ENCODE results near the gene VMP1. TPM values are rescaled to one million over a fixed set of nuclear protein-coding genes. Genes with fewer than 3 reads are reported as not detected.
A peak's percentile ranks its signal among the peaks of the same experiment; 100 is the strongest.

Gene VMP1
- total and polyA plus RNA-seq, 2 of the 13 experiments (the other 11 are each of a cell fraction or from before 2014, with no cell fraction given), result 186 to 271 TPM

GRCh38 chr17:59846394-59847165 lies 139.1 kb downstream of the VMP1 start (continued):
- TF ChIP-seq SRY (CRISPR knock-in tag; IDR thresholded peaks at IDR 0.05) (no peak), CREB1 (IDR thresholded peaks at IDR 0.05) (no peak), CREB1 (CRISPR knock-in tag; IDR thresholded peaks at IDR 0.05) (peak; percentile 67), CC2D1A (CRISPR knock-in tag; IDR thresholded peaks at IDR 0.05) (no peak), NFKB2 (CRISPR knock-in tag; IDR thresholded peaks at IDR 0.05; ENCODE audit: borderline replicate concordance) (no peak), ZSCAN20 (CRISPR knock-in tag; IDR thresholded peaks at IDR 0.05; ENCODE audit: borderline replicate concordance) (0 out of 2 replicates have a peak, but pooled peaks have one; percentile 57), CENPBD1 (CRISPR knock-in tag; IDR thresholded peaks at IDR 0.05; ENCODE audit: borderline replicate concordance, low read depth) (no peak; the same call in 1 of the 2 replicates), SAP130 (CRISPR knock-in tag; IDR thresholded peaks at IDR 0.05; ENCODE audit: low read depth) (peak; percentile 73), ZNF225 (CRISPR knock-in tag; IDR thresholded peaks at IDR 0.05) (no peak; the same call in 1 of the 2 replicates), SMARCE1 (IDR thresholded peaks at IDR 0.05; ENCODE audit: borderline replicate concordance) (no peak), NR2F2 (IDR thresholded peaks at IDR 0.05; ENCODE audit: borderline replicate concordance, low read depth) (peak; percentile 72), RAD51 (IDR thresholded peaks at IDR 0.05; ENCODE audit: borderline replicate concordance) (no peak), ZNF207 (IDR thresholded peaks at IDR 0.05; ENCODE audit: borderline replicate concordance) (no peak), KMT2B (CRISPR knock-in tag; IDR thresholded peaks at IDR 0.05) (no peak), GTF3A (CRISPR knock-in tag; conservative IDR thresholded peaks at IDR 0.05) (no peak), SOX6 (IDR thresholded peaks at IDR 0.05) (no peak), SOX6 (CRISPR knock-in tag; IDR thresholded peaks at IDR 0.05) (peak; percentile 77), ZNF24 (IDR thresholded peaks at IDR 0.05) (no peak), ZBTB10 (CRISPR knock-in tag; IDR thresholded peaks at IDR 0.05; ENCODE audit: borderline replicate concordance) (peak; percentile 91)
- TF ChIP-seq, protein P1, sequence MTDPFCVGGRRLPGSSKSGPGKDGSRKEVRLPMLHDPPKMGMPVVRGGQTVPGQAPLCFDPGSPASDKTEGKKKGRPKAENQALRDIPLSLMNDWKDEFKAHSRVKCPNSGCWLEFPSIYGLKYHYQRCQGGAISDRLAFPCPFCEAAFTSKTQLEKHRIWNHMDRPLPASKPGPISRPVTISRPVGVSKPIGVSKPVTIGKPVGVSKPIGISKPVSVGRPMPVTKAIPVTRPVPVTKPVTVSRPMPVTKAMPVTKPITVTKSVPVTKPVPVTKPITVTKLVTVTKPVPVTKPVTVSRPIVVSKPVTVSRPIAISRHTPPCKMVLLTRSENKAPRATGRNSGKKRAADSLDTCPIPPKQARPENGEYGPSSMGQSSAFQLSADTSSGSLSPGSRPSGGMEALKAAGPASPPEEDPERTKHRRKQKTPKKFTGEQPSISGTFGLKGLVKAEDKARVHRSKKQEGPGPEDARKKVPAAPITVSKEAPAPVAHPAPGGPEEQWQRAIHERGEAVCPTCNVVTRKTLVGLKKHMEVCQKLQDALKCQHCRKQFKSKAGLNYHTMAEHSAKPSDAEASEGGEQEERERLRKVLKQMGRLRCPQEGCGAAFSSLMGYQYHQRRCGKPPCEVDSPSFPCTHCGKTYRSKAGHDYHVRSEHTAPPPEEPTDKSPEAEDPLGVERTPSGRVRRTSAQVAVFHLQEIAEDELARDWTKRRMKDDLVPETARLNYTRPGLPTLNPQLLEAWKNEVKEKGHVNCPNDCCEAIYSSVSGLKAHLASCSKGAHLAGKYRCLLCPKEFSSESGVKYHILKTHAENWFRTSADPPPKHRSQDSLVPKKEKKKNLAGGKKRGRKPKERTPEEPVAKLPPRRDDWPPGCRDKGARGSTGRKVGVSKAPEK (CRISPR knock-in tag; IDR thresholded peaks at IDR 0.05; ENCODE audit: borderline replicate concordance), result no peak
- TF ChIP-seq, protein P2, sequence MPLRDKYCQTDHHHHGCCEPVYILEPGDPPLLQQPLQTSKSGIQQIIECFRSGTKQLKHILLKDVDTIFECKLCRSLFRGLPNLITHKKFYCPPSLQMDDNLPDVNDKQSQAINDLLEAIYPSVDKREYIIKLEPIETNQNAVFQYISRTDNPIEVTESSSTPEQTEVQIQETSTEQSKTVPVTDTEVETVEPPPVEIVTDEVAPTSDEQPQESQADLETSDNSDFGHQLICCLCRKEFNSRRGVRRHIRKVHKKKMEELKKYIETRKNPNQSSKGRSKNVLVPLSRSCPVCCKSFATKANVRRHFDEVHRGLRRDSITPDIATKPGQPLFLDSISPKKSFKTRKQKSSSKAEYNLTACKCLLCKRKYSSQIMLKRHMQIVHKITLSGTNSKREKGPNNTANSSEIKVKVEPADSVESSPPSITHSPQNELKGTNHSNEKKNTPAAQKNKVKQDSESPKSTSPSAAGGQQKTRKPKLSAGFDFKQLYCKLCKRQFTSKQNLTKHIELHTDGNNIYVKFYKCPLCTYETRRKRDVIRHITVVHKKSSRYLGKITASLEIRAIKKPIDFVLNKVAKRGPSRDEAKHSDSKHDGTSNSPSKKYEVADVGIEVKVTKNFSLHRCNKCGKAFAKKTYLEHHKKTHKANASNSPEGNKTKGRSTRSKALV (CRISPR knock-in tag; IDR thresholded peaks at IDR 0.05), result peak; percentile 46; the same call in 1 of the 2 replicates
- TF ChIP-seq, protein P3, sequence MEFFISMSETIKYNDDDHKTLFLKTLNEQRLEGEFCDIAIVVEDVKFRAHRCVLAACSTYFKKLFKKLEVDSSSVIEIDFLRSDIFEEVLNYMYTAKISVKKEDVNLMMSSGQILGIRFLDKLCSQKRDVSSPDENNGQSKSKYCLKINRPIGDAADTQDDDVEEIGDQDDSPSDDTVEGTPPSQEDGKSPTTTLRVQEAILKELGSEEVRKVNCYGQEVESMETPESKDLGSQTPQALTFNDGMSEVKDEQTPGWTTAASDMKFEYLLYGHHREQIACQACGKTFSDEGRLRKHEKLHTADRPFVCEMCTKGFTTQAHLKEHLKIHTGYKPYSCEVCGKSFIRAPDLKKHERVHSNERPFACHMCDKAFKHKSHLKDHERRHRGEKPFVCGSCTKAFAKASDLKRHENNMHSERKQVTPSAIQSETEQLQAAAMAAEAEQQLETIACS (CRISPR knock-in tag; IDR thresholded peaks at IDR 0.05), result no peak
